ENCODE measurements around the gene HSPA6.
A peak's percentile ranks its signal among the peaks of the same experiment; 100 is the strongest.
"Not testable (repeated sequence)": the region's sequence is repeated elsewhere in the genome, so short reads cannot be mapped to it uniquely, and the experiment has no call there.

HSPA6 gene

DNA sequence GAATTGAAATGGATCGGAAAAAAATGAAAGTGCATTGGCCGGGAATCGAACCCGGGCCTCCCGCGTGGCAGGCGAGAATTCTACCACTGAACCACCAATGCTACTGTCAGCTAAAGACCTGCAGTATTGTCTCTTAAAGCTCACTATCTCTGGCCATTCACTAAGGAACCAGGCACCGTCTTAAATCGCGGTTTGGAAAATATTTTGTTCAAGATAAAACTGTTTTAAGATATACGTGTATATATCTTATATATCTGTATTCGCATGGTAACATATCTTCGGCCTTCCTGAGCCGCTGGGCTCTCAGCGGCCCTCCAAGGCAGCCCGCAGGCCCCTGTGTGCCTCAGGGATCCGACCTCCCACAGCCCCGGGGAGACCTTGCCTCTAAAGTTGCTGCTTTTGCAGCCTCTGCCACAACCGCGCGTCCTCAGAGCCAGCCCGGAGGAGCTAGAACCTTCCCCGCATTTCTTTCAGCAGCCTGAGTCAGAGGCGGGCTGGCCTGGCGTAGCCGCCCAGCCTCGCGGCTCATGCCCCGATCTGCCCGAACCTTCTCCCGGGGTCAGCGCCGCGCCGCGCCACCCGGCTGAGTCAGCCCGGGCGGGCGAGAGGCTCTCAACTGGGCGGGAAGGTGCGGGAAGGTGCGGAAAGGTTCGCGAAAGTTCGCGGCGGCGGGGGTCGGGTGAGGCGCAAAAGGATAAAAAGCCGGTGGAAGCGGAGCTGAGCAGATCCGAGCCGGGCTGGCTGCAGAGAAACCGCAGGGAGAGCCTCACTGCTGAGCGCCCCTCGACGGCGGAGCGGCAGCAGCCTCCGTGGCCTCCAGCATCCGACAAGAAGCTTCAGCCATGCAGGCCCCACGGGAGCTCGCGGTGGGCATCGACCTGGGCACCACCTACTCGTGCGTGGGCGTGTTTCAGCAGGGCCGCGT lies at the start of gene HSPA6:
Gene HSPA6 (plus strand): TSS at position 724 of the 925 bp plus-strand sequence. CDS start 119 bp downstream, at position 843.
- DNase-seq (ENCODE audit: low spot score), result peak; percentile 84

- not testable (repeated sequence) for DNase-seq (ENCODE audit: low spot score)
Measured at GRCh38 chr1:161477711-161478110, 46.6 kb upstream of the HSPA6 start.

DNA sequence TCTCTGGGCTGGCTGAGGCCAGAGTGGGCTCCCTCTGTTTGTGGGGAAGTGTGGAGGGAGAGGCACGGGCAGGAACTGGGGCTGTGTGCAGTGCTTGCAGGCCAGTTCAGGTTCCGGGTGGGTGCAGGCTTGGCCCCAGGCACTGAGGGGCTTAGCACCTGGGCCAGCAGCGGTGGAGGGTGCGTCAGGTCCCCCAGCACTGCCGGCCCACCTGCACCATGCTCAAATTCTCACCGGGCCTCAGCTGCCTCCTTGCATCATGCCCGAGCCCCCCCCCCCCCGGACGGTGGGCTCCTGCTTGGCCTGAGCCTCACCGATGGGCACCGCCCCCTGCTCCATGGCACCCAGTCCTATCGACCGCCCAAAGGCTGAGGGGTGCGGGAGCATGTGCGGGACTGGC lies 45.4 kb upstream of the HSPA6 start:
- no peak for DNase-seq (ENCODE audit: low spot score)

DNA sequence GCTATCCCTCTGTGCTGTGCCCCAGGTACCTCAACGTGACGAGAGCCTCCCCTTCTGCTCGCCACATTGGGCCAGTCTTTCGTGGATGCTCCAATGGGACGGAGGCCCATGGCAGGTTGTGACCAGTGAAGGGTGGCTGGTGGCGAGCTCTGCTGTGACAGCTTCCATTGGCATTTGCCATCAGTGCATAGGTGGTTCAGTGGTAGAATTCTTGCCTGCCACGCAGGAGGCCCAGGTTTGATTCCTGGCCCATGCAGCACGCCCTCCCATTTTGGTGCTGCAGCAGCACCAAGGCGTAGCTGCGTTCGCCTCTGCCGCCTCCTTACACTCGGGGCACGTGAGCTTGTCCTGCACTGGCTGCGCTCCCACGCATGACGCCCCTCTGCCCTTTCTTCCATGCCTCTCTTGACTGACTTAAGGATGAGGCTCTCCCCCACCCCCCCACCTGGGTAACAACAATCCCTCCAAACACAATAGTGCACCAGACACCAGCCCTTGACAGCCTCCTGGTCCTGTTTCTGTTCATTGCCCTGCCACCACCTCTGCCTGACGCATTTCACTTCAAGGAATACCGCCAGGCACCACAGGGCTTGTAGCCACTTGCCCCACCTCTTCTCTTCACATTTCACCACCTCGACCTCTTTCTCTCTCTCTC lies 43.8 kb upstream of the HSPA6 start:
- DNase-seq (ENCODE audit: low spot score), result no peak

GRCh38 chr1:161481624-161482392 lies 42.5 kb upstream of the HSPA6 start:
- DNase-seq (ENCODE audit: low spot score), result no peak

GRCh38 chr1:161482610-161483009 lies 41.7 kb upstream of the HSPA6 start:
- no peak for DNase-seq (ENCODE audit: low spot score)

DNA sequence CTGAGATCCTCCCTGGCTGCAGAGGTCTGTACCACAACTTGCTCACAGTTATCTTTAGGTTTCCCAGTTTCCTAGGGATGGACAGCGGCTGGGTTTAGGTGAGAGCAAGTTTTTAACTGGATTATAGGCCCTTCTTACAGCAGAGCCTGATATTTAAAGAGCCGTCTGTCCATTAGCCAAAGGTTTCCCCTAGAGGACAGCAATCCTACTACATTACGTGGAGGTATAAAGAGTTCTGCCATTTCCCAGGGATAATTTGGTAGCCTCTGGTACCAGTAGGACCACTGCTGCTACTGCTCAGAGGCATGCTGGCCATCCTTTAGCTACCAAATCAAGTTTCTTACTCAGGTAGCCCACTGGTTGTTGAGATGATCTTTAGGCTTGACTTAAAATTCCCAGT lies 41.0 kb upstream of the HSPA6 start:
- no peak for DNase-seq (ENCODE audit: low spot score)

DNA sequence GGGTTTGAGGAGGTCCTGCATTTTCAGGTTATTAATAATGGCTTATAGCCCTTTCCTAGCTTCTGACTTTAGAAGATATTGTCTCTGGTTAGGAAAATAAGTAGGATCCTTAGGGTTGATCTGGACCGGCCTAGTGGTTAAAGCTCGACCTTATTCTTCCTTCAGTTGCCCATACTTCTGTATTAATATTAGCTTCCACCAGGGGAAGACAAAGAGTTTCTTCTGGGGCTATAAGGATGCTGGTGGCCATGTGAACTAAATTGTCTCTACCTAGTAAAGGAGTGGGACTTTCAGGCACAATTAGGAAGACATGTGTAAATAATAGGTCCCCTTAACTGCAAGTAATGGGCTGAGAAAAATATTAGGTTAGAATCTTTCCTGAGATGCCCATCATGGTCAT lies 39.7 kb upstream of the HSPA6 start:
- DNase-seq (ENCODE audit: low spot score), result no peak

DNA sequence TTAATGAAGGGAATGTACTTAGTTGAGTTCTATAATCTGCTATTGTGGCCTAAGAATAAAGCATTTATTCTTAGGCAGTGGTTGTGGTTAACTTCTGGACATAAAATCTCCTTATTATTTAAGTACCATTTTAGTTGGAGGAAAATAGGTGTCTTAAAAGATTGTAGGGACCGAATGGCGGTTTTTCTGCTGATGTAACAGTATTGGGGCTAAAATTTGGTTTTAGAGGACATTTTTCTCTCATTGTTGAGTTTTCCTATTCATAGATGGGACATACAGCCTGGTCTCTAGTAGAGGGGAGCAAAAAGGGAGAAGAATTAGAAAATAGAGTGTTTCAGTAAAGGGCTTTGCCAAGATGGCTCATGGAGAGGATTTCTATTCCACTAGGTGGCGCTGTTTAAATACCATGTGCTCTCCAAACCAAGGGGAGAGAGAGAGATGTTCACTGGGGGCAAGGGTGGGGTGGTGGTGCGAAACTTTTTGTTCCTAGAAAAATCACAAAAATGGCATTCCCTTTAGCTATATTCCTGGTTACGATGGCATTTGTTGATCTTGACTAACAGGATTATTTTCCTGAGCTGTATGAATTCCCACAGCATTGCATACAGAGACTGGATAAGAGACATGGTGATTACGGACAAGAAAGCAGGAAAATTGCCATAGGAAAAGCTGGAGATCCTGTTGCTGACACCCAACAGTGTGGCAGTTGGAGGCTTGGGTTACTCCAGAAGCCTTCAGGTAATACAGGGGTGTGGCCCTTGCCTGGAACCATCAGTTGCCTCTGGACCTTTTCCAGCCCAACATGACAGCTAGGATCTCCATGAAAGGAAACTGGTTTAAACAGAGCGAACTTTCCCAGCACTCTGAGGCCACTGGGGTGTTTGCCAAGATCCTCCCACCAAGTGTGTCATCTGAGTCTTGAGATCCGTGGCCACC lies 37.3 kb upstream of the HSPA6 start:
- peak; percentile 76 for DNase-seq (ENCODE audit: low spot score)

DNA sequence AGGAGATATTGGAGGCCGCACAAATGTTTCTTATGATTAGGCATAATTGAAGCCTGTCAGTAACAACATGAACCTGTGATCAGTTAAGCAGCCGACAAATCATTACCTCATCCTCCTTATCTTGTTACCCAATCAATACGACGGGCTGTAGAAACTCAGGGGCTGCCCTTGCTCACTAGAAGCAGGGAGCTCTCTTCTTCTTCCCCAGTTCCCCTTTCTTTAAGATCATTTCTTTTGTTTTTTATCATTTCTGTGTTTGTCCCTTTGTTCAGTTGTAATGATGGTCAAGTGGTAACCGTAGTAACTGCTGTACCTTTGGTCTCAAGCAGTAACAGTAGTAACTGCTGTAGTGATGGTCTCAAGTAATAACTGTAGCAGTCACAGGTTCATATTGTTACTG lies 32.9 kb upstream of the HSPA6 start:
- DNase-seq (ENCODE audit: low spot score), result no peak

- DNase-seq (ENCODE audit: low spot score), result peak; percentile 80
Measured at GRCh38 chr1:161492827-161493226, 31.5 kb upstream of the HSPA6 start.

GRCh38 chr1:161494091-161494735 lies 30.1 kb upstream of the HSPA6 start:
- no peak for DNase-seq (ENCODE audit: low spot score)

- DNase-seq (ENCODE audit: low spot score), result no peak
Measured at GRCh38 chr1:161495490-161495889, 28.9 kb upstream of the HSPA6 start.

- DNase-seq (ENCODE audit: low spot score), result no peak
Measured at GRCh38 chr1:161497961-161498360, 26.4 kb upstream of the HSPA6 start.

- DNase-seq (ENCODE audit: low spot score), result no peak
Measured at GRCh38 chr1:161498646-161499045, 25.7 kb upstream of the HSPA6 start.

GRCh38 chr1:161499099-161500039 lies 25.0 kb upstream of the HSPA6 start:
- DNase-seq (ENCODE audit: low spot score), result peak; percentile 61

DNA sequence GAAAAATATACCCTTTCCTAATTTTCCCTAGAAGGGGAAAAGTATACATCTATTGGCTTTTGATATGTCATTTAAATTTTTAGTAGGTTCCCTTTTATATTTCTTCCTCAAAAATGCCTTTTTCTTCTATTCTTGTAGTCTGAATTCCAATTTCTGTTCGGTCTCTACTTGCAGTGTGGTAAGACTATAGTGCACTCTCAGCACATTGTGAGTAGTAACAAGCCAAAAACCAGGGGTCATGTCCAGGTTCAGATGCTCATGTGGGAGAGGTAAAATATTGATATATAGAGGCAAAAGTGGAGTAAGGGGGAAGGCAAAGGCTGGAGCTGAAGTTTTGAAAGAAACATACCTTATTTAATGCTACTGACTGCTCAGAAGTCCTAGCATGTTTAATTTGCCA lies 23.1 kb upstream of the HSPA6 start:
- DNase-seq (ENCODE audit: low spot score), result no peak

DNA sequence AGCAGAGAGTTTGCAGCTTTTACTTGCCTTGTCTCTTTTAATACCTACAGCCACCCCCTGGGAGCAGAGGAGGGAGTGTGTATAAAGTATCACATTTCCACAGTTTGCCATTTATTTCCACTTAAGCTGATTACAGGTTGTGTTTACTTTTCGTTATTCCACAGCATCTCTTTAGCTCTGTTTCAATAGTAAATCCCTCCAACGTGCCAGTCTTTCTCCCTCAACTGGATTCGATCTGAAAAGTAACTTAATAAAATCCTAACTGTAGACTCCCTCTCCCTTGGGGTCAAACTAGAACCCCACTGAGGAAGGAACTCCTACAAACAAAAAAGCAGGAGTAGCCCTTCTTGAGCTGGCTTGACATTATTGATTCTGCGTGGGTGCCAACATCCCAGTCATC lies 22.2 kb upstream of the HSPA6 start:
- DNase-seq (ENCODE audit: low spot score), result no peak

- no peak for DNase-seq (ENCODE audit: low spot score)
Measured at GRCh38 chr1:161502641-161503393, 21.5 kb upstream of the HSPA6 start.
